ENCODE measurements around the gene EIF2B2. TPM values are rescaled to one million over a fixed set of nuclear protein-coding genes. Genes with fewer than 3 reads are reported as not detected.

The EIF2B2 gene
- total and polyA plus RNA-seq, 9 of the 15 experiments (the other 6 are each of a cell fraction or from before 2014, with no cell fraction given), result 10.6 to 94.1 (median 38.9) TPM

GRCh38 chr14:75051556-75051899 is 48.8 kb downstream of the EIF2B2 start:
- no peak for ATAC-seq
- 33% methylated on average over 3 of the region's 5 CpGs for WGBS (ENCODE audit: insufficient coverage, low coverage, missing lambda C conversion rate)
- no peaks in the 10 kb centered on the region for H3K9me1 ChIP-seq (ENCODE audit: control insufficient read depth, insufficient read depth, low read length)
- TF ChIP-seq POLR2H (tag; IDR thresholded peaks at IDR 0.05; ENCODE audit: low read depth) (no peak), TOE1 (IDR thresholded peaks at IDR 0.05; ENCODE audit: borderline replicate concordance) (no peak), TOE1 (CRISPR knock-in tag; IDR thresholded peaks at IDR 0.05; ENCODE audit: borderline replicate concordance, low read depth) (no peak), NFIC (IDR thresholded peaks at IDR 0.05) (0 out of 2 replicates have a peak, but pooled peaks have one; percentile 7), ZNF431 (CRISPR knock-in tag; IDR thresholded peaks at IDR 0.05) (no peak), SIRT6 (IDR thresholded peaks at IDR 0.05; ENCODE audit: low read depth, low read length) (no peak), TRIM24 (IDR thresholded peaks at IDR 0.05) (0 out of 4 replicates have a peak, but pooled peaks of 1 of the 2 experiments have one; percentile 7), HDAC1 (IDR thresholded peaks at IDR 0.05) (0 out of 4 replicates have a peak, but pooled peaks of 1 of the 2 experiments have one; percentile 2), FOXM1 (IDR thresholded peaks at IDR 0.05; ENCODE audit: low read depth) (no peak), FOXM1 (CRISPR knock-in tag; IDR thresholded peaks at IDR 0.05; ENCODE audit: low read depth) (no peak), MAX (CRISPR knock-in tag; IDR thresholded peaks at IDR 0.05) (no peak), L3MBTL2 (IDR thresholded peaks at IDR 0.05) (0 out of 2 replicates have a peak, but pooled peaks have one; percentile 3), BHLHE40 (IDR thresholded peaks at IDR 0.05; ENCODE audit: low read length) (no peak), ZNF133 (CRISPR knock-in tag; IDR thresholded peaks at IDR 0.05) (no peak), CC2D1A (IDR thresholded peaks at IDR 0.05) (no peak)
- intact Hi-C loops (cut with micrococcal nuclease), result no loop called here
- in situ Hi-C loops (cut with MboI), result no loop called here
- H3K79me2 ChIP-seq (ENCODE audit: control insufficient read depth, insufficient read depth, low read length), result peaks cover 22% of the 10 kb centered on the region
- peak overlapping the region; percentile 80; the same call in 1 of the 2 replicates for H3K4me2 ChIP-seq (ENCODE audit: insufficient read depth, low read length)
- DNase-seq (ENCODE audit: extremely low read depth in 1 of 4, low spot score in 3 of 4), result no peak
- peaks cover 8% of the 10 kb centered on the region; the same call in 2 of the 3 replicates for H3K36me3 ChIP-seq (ENCODE audit: control insufficient read depth, insufficient read depth, low read length)
- CTCF ChIA-PET (ENCODE audit: low intra/inter-chr PET ratio), result no interaction called here
- H3K27ac ChIP-seq (ENCODE audit: extremely low read depth, low read depth, low read length), result peak overlapping the region; percentile 82; the same call in 1 of the 3 replicates
- H3K9me3 ChIP-seq (replicated peaks; ENCODE audit: control insufficient read depth, insufficient read depth, low read depth, low read length), result no peaks in the 10 kb centered on the region
- POLR2A ChIA-PET, result interaction anchor here (1.2 to 1.3 kb wide), 2 partner anchors 13 to 18 kb away, joined by 3 to 7 read pairs; partner anchors contain the start of genes ACYP1 and ZC2HC1C
- peak overlapping the region; percentile 53 for H3K4me3 ChIP-seq
- H3K27me3 ChIP-seq (ENCODE audit: control insufficient read depth in 2 of 2, insufficient read depth in 2 of 2, low read length in 2 of 2), result no peaks in the 10 kb centered on the region
- peak overlapping the region; percentile 69 to 95; a peak in 3 of 4 replicates for H3K9ac ChIP-seq (ENCODE audit: insufficient read depth in 1 of 2, low read depth in 2 of 2, low read length in 2 of 2)
- BruUV-seq (replicated peaks), result no TSS peak
- no peak for FAIRE-seq
- H2AFZ ChIP-seq (ENCODE audit: low read depth, low read length), result peak overlapping the region; percentile 87
- H4K20me1 ChIP-seq (replicated peaks; ENCODE audit: control insufficient read depth, insufficient read depth, low read length), result no peaks in the 10 kb centered on the region
- H3K4me1 ChIP-seq (replicated peaks in 1 of 2; ENCODE audit: control insufficient read depth in 2 of 2, insufficient read depth in 2 of 2, low read length in 2 of 2), result peaks cover 0 to 9% of the 10 kb centered on the region in 2 experiments; a peak in 4 of 5 replicates
